ENCODE data around the gene HDAC9.

DNA sequence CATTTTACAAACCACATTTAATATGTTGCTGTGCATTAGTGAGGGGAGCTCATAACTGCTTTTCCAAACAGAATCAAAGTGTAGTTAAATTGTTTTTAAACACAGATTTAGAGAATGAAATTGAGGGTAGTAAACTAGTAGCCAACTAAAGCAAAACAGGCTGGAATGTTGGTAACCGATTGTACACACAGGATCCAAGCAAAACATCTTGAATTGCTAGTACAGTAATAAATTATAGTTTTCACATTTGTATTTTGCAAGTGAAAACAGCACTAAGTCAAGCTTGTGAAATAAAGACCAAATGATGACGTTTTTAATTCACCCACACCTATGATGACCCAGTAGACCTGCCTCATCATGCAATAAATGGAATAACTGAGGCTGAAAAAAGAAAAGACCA lies 198.3 kb downstream of the HDAC9 start:
- TF ChIP-seq, protein P1, sequence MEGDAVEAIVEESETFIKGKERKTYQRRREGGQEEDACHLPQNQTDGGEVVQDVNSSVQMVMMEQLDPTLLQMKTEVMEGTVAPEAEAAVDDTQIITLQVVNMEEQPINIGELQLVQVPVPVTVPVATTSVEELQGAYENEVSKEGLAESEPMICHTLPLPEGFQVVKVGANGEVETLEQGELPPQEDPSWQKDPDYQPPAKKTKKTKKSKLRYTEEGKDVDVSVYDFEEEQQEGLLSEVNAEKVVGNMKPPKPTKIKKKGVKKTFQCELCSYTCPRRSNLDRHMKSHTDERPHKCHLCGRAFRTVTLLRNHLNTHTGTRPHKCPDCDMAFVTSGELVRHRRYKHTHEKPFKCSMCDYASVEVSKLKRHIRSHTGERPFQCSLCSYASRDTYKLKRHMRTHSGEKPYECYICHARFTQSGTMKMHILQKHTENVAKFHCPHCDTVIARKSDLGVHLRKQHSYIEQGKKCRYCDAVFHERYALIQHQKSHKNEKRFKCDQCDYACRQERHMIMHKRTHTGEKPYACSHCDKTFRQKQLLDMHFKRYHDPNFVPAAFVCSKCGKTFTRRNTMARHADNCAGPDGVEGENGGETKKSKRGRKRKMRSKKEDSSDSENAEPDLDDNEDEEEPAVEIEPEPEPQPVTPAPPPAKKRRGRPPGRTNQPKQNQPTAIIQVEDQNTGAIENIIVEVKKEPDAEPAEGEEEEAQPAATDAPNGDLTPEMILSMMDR (IDR thresholded peaks at IDR 0.05), result no peak
- TF ChIP-seq POLR2A (IDR thresholded peaks at IDR 0.05), result no peak
